OCI-LY3 (cell line): ENCODE data around the gene FAM168B.

Experiments
- EZH2phosphoT487 ChIP-seq: fragments of 200-600 bp; shearing (Covaris generic); IDR thresholded peaks from 2 replicates; pipeline ENCODE4 v1.6.1; 2018; ENCODE audit warnings: antibody characterized with exemption, mixed run types, low read depth
- TF ChIP-seq, protein P1 (sequence below): fragments of 200-600, 300-600 bp; sonication (generic); IDR thresholded peaks from 2 replicates; pipeline ENCODE4 v1.5.1; 2014; ENCODE audit warnings: antibody characterized with exemption, low read length, low read depth

DNA sequence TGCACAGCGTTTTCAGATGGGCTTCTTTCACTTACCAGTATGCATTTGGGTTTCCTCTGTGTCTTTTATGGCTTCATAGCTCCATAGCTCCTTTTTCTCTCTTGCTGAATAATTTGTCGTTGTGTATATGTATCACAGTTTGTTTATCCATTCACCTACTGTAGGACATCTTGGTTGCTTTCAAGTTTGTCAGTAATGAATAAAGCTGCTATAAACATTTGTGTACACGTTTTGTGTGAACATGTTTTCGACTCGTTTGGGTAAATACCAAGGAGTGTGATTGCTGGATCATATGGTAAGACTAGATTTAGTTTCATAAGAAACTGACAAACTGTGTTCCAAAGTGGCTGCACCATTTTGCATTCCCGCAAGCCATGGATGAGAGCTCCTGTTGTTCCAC lies 94.7 kb downstream of the FAM168B start:
- TF ChIP-seq, protein P1, sequence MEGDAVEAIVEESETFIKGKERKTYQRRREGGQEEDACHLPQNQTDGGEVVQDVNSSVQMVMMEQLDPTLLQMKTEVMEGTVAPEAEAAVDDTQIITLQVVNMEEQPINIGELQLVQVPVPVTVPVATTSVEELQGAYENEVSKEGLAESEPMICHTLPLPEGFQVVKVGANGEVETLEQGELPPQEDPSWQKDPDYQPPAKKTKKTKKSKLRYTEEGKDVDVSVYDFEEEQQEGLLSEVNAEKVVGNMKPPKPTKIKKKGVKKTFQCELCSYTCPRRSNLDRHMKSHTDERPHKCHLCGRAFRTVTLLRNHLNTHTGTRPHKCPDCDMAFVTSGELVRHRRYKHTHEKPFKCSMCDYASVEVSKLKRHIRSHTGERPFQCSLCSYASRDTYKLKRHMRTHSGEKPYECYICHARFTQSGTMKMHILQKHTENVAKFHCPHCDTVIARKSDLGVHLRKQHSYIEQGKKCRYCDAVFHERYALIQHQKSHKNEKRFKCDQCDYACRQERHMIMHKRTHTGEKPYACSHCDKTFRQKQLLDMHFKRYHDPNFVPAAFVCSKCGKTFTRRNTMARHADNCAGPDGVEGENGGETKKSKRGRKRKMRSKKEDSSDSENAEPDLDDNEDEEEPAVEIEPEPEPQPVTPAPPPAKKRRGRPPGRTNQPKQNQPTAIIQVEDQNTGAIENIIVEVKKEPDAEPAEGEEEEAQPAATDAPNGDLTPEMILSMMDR = no peak
- TF ChIP-seq EZH2phosphoT487 = no peak
